Colonic mucosa (tissue), 4 donors: Measurements from ENCODE around the gene DIP2C. TPM values are rescaled to one million over a fixed set of nuclear protein-coding genes. Genes with fewer than 3 reads are reported as not detected.

Source experiments
- DNase-seq: peaks from one replicate; pipeline ENCODE4 v3.0.0-alpha.2; 2020
- H3K27ac ChIP-seq: fragments of 200-600 bp; one replicate; pipeline ENCODE4 v1.8.0; 2021
- H3K27me3 ChIP-seq: fragments of 200-600 bp; one replicate; pipeline ENCODE4 v1.8.0; 2021
- H3K36me3 ChIP-seq: fragments of 200-600 bp; one replicate; pipeline ENCODE4 v1.8.0; 2021
- H3K4me1 ChIP-seq: fragments of 200-600 bp; one replicate; pipeline ENCODE4 v1.8.0; 2021; ENCODE audit warnings: mild to moderate bottlenecking
- H3K4me3 ChIP-seq: fragments of 200-600 bp; one replicate; pipeline ENCODE4 v1.8.0; 2021
- H3K9ac ChIP-seq, 2 donors: one replicate each; pipeline ENCODE4 v1.7.0; 2013; ENCODE audit warnings: control low read depth in 2 of 2, low read depth in 2 of 2, low read length in 2 of 2
- H3K9me3 ChIP-seq: fragments of 200-600 bp; one replicate; pipeline ENCODE4 v1.8.0; 2021
- CTCF ChIP-seq: fragments of 200-600 bp; IDR thresholded peaks from one replicate; pipeline ENCODE4 v1.8.0; 2022; ENCODE audit warnings: antibody characterized with exemption, mild to moderate bottlenecking
- intact Hi-C: fragments of 100-400 bp; cut with DNase I; formaldehyde crosslinking; loops from one replicate; pipeline ENCODE4 v1.14.1; 2022
- microRNA-seq: library from miRNA; unstranded; fragments of <30 nt; microRNA quantifications from one replicate; pipeline ENCODE4, GENCODE V29; 2019
- total RNA-seq, 2 donors: library from RNA; stranded (reverse); fragmentation: NEBNext Ultra II Directional in 1 of 2; extraction: Animal tissue kit (Norgen Biotek cat#: 25700) in 1 of 2; gene quantifications; one replicate each; pipeline ENCODE4 v1.2.1, GENCODE V29; 2021
- donor health status: healthy.
- donor health status: DM: no; HTN: no; CAD: no.
- donor health status: DM: no; HTN: no; CAD: no.

The DIP2C gene
- total RNA-seq, 2 donors from 2014 or later: 7.6 to 11.2 TPM

- no peaks in the 10 kb centered on the region for H3K4me1 ChIP-seq
- no peaks in the 10 kb centered on the region for H3K9me3 ChIP-seq
- intact Hi-C loops: no loop called here
- no peak overlapping the region for H3K27ac ChIP-seq
- H3K4me3 ChIP-seq: no peak overlapping the region
- H3K27me3 ChIP-seq: no peaks in the 10 kb centered on the region
- TF ChIP-seq CTCF: no peak
- DNase-seq: no peak
- H3K36me3 ChIP-seq: no peaks in the 10 kb centered on the region
- H3K9ac ChIP-seq: no peak overlapping the region
Observed at GRCh38 chr10:227014-227413, 462.5 kb downstream of the DIP2C start.

GRCh38 chr10:226018-226417, 463.4 kb downstream of the DIP2C start:
- intact Hi-C loops: no loop called here
- Histone ChIP-seq H3K9ac (no peak overlapping the region), H3K9me3 (no peaks in the 10 kb centered on the region), H3K27ac (no peak overlapping the region), H3K4me1 (no peaks in the 10 kb centered on the region), H3K36me3 (no peaks in the 10 kb centered on the region), H3K27me3 (no peaks in the 10 kb centered on the region), H3K4me3 (no peak overlapping the region)
- no peak for DNase-seq
- TF ChIP-seq CTCF: no peak

GRCh38 chr10:224571-224970, 464.9 kb downstream of the DIP2C start:
- H3K4me1 ChIP-seq: no peaks in the 10 kb centered on the region
- intact Hi-C loops: no loop called here
- no peak for TF ChIP-seq CTCF

More at GRCh38 chr10:224571-224970, 464.9 kb downstream of the DIP2C start:
- Histone ChIP-seq H3K27ac (no peak overlapping the region), H3K4me3 (no peak overlapping the region), H3K27me3 (no peaks in the 10 kb centered on the region), H3K9me3 (no peaks in the 10 kb centered on the region), H3K9ac (no peak overlapping the region), H3K36me3 (no peaks in the 10 kb centered on the region)
- DNase-seq: no peak

Small RNA genes lying within 50 kb of the gene (microRNA-seq; reads per million reads assigned to microRNA genes)
- gene MIR5699: 6.6 reads per million, percentile 6 among the genes with 10 or more reads in this experiment

Other genes with a start within 250 kb of the DIP2C start
- 100 to 1,000 TPM; 129 to 136 TPM for gene LARP4B, start 242.0 kb upstream of the DIP2C start, total RNA-seq